Epithelial cell of prostate (primary cell): Measurements from ENCODE around the gene USH1C.

Experiments
- DNase-seq: peaks from one replicate; pipeline ENCODE4 v3.0.0-alpha.2; 2011; ENCODE audit warnings: low read depth, low spot score
- H3K27ac ChIP-seq: fragments of 450-650 bp; 2 replicates; pipeline ENCODE4 v1.5.1; 2017; ENCODE audit warnings: mild to moderate bottlenecking

The USH1C gene

GRCh38 chr11:17510507-17511206, 33.6 kb downstream of the USH1C start:
- H3K27ac ChIP-seq = no peak overlapping the region
- DNase-seq = no peak

- DNase-seq = no peak
- no peak overlapping the region for H3K27ac ChIP-seq
Measured at GRCh38 chr11:17508791-17509190, 35.4 kb downstream of the USH1C start.

- no peak overlapping the region for H3K27ac ChIP-seq
- DNase-seq = no peak
Measured at GRCh38 chr11:17508306-17508705, 35.9 kb downstream of the USH1C start.

- no peak for DNase-seq
Measured at GRCh38 chr11:17507773-17508172, 36.4 kb downstream of the USH1C start.

GRCh38 chr11:17506942-17507341, 37.3 kb downstream of the USH1C start:
- no peak for DNase-seq

More at GRCh38 chr11:17507773-17508172, 36.4 kb downstream of the USH1C start:
- H3K27ac ChIP-seq = no peak overlapping the region

GRCh38 chr11:17506314-17506713, 37.9 kb downstream of the USH1C start:
- no peak overlapping the region for H3K27ac ChIP-seq
- DNase-seq = no peak

More at GRCh38 chr11:17506942-17507341, 37.3 kb downstream of the USH1C start:
- H3K27ac ChIP-seq = no peak overlapping the region

- DNase-seq = no peak
- no peak overlapping the region for H3K27ac ChIP-seq
Measured at GRCh38 chr11:17505146-17505545, 39.1 kb downstream of the USH1C start.

- no peak overlapping the region for H3K27ac ChIP-seq
- DNase-seq = no peak
Measured at GRCh38 chr11:17504330-17505107, 39.7 kb downstream of the USH1C start.

- DNase-seq = no peak
- no peak overlapping the region for H3K27ac ChIP-seq
Measured at GRCh38 chr11:17502630-17503029, 41.6 kb downstream of the USH1C start.

- DNase-seq = no peak
- H3K27ac ChIP-seq = no peak overlapping the region
Measured at GRCh38 chr11:17500673-17501072, 43.5 kb downstream of the USH1C start.

GRCh38 chr11:17498475-17498874, 45.7 kb downstream of the USH1C start:
- DNase-seq = no peak
- no peak overlapping the region for H3K27ac ChIP-seq

GRCh38 chr11:17498058-17498457, 46.2 kb downstream of the USH1C start:
- H3K27ac ChIP-seq = no peak overlapping the region
- no peak for DNase-seq

- DNase-seq = no peak
- H3K27ac ChIP-seq = no peak overlapping the region
Measured at GRCh38 chr11:17496406-17496805, 47.8 kb downstream of the USH1C start.

- H3K27ac ChIP-seq = no peak overlapping the region
- DNase-seq = no peak
Measured at GRCh38 chr11:17494019-17494418, 50.2 kb downstream of the USH1C start.

GRCh38 chr11:17490938-17491337, 53.3 kb downstream of the USH1C start:
- no peak overlapping the region for H3K27ac ChIP-seq
- no peak for DNase-seq

GRCh38 chr11:17490232-17490631, 54.0 kb downstream of the USH1C start:
- no peak overlapping the region for H3K27ac ChIP-seq
- DNase-seq = no peak

- DNase-seq = no peak
- no peak overlapping the region for H3K27ac ChIP-seq
Measured at GRCh38 chr11:17489751-17490150, 54.5 kb downstream of the USH1C start.

- DNase-seq = no peak
- H3K27ac ChIP-seq = no peak overlapping the region
Measured at GRCh38 chr11:17488563-17488962, 55.7 kb downstream of the USH1C start.

- H3K27ac ChIP-seq = no peak overlapping the region
- no peak for DNase-seq
Measured at GRCh38 chr11:17486646-17487045, 57.6 kb downstream of the USH1C start.

- H3K27ac ChIP-seq = no peak overlapping the region
- DNase-seq = no peak
Measured at GRCh38 chr11:17483505-17483904, 60.7 kb downstream of the USH1C start.

GRCh38 chr11:17481905-17482304, 62.3 kb downstream of the USH1C start:
- no peak for DNase-seq
- H3K27ac ChIP-seq = no peak overlapping the region
